A673 (cell line): ENCODE results near the gene MAGT1.

Source experiments
- EZH2 ChIP-seq: fragments of 200-600 bp; sonication (generic); IDR thresholded peaks from 2 replicates; pipeline ENCODE4 v1.6.1; 2017; ENCODE audit warnings: borderline replicate concordance, low read depth, mild to moderate bottlenecking, mixed read lengths, antibody characterized with exemption, low read length; ENCODE audit not compliant: poor library complexity, severe bottlenecking
- TF ChIP-seq, protein P1 (sequence below): fragments of 300-800, 200-600 bp; sonication (generic); conservative IDR thresholded peaks from 2 replicates; pipeline ENCODE4 v1.5.1; 2017; ENCODE audit warnings: low read depth, mild to moderate bottlenecking, antibody characterized with exemption, low read length, moderate library complexity, mixed read lengths

DNA sequence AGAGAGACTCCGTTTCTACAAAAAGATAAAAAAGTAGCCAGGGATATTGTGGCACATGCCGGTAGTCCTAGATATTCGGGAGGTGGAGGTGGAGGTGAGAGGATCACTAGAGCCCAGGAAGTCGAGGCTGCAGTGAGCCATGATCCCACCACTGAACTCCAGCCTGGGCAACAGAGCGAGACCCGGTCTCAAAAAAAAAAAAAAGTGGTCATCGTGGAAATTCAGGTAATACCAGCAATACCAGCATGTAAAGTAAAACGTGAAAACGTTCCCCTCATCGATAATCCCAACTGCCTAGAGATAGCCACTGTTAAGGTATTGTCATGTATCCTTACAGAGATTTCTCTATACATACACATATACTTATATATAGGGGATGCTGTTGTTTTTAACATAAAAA, 1.5 kb downstream of the MAGT1 start:
- TF ChIP-seq, protein P1, sequence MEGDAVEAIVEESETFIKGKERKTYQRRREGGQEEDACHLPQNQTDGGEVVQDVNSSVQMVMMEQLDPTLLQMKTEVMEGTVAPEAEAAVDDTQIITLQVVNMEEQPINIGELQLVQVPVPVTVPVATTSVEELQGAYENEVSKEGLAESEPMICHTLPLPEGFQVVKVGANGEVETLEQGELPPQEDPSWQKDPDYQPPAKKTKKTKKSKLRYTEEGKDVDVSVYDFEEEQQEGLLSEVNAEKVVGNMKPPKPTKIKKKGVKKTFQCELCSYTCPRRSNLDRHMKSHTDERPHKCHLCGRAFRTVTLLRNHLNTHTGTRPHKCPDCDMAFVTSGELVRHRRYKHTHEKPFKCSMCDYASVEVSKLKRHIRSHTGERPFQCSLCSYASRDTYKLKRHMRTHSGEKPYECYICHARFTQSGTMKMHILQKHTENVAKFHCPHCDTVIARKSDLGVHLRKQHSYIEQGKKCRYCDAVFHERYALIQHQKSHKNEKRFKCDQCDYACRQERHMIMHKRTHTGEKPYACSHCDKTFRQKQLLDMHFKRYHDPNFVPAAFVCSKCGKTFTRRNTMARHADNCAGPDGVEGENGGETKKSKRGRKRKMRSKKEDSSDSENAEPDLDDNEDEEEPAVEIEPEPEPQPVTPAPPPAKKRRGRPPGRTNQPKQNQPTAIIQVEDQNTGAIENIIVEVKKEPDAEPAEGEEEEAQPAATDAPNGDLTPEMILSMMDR = no peak
- no peak for TF ChIP-seq EZH2
